HG03108 (cell line): Measurements from ENCODE around the gene STYXL2.

Experiments
- ATAC-seq: cut with Tn5 transposase; IDR thresholded peaks from one replicate; pipeline ENCODE4 v1.9.1; 2021; ENCODE audit warnings: moderate library complexity; ENCODE audit not compliant: unreplicated experiment

Gene STYXL2

GRCh38 chr1:167093846-167094516 is at the start of gene STYXL2:
STYXL2 (plus strand) TSS chr1:167094075; CDS start chr1:167094850, 775 bp downstream.
- ATAC-seq = no peak

DNA sequence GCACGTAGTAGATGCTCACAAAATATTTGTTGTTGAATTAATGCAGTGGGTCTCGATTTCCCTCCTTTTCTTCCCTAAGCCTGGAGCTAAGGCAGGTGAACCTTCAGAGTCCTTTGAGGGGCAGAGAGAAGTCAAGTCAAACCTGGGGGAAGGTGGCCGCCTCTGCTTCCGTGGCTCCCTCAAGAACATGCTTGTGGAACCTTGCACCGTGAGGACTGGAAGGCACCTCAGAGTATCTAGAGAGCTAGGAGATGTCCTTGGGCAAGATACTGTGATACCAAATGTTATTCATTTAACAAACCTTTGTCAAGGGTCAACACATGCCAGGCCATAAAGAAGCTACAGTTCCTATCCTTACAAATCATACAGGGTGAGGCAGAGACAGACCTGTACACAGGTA is 42.0 kb upstream of the STYXL2 start:
- no peak for ATAC-seq

DNA sequence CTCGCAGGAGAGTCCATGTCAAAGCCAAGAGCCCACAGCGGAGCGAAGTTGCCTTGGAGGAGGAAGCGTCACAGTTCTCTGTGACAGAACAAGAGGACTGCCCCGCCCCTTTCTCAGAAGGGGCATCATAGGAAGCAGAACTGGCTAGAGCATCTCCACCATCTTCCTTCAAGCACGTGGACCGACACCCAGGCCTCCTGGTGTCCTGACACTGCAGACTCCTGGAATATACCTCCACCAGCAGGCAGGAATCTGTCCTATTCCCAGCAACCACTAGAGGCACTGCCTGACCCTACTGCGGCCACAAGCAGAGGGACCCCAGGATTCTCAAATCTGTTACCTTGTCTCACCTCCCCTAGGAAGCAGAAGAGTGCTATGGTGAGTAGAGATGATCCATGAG is 41.5 kb upstream of the STYXL2 start:
- no peak for ATAC-seq

DNA sequence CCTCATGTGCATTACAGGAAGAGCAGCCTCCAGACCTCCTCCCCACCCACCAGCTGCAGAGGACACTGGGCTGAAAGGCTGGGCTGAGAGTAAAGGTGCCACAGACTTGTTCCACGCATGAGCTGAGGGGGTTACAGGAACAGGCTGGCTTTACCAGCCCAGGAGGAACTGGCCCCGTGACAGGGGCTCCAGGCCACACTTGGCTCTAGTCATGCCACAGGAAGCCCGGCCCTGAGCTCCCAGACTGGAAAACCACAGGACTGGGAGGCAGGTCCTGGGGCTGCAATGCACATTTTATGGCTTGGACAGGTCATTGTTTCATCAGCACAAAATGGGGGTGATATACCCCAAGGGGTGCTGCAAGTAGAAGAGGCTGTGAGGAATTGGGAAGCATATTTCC is 39.3 kb upstream of the STYXL2 start:
- ATAC-seq = no peak

DNA sequence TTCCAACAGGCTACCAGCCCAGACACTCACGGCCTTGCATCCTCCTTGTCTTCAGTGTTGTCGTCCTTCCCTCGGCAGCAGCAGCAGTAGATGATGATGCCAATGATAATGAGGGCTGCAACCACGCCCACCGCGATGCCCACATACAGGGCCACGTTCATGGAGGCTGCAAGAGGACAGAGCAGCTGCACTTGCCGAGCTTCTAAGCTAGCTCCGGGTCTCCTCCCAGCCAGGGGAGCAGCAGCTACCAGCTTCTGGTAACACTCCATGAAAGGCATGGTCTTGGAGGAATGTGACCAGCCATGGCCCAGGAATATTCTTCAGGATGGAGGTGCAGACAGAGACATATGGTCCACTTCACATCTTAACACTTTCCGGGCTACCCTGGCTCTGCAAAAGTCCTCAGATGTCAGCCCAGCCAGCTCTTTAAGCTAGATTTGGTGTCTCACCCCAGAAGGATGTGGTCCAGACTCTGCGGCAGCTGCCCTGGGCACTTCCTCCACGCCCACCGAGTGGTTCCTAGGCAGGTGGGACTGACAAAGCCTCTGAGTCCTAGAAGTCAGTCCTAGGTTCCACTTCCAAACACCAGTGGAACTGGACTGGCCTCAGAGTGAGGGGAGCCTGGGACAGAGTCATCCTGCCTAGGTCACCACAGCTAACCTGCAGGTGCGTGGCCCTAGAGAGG is 38.8 kb upstream of the STYXL2 start:
- no peak for ATAC-seq

DNA sequence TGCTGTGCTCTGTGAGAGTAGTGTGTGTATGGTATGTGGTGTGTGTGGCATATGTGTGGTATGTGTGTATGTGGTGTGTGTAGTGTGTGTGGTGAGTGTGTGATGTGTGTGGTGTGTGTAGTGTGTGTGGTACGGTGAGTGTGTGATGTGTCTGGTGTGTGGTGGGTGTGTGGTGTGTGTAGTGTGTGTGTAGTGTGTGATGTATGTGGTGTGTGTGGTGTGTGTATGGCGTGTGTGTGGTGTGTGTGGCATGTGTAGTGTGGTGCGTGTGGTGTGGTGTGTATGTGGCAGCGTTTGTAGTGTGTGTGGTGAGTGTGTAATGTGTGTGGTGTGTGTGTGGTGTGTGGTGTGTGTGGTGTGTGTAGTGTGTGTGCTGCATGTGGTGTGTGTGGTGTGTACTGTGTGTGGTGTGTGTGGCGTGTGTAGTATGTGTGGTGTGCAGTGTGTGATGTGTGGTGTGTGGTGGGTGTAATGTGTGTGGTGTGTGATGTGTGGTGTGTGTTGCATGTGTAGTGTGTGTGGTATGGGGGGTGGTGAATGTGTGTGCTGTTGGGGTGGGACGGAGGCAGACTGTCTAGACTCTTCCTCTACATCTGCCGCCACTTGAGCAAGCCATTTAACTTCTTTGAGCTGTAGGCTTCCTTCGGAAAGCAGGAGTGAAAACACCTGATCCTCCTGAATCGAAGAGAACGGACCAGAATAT is 37.2 kb upstream of the STYXL2 start:
- ATAC-seq = no peak

DNA sequence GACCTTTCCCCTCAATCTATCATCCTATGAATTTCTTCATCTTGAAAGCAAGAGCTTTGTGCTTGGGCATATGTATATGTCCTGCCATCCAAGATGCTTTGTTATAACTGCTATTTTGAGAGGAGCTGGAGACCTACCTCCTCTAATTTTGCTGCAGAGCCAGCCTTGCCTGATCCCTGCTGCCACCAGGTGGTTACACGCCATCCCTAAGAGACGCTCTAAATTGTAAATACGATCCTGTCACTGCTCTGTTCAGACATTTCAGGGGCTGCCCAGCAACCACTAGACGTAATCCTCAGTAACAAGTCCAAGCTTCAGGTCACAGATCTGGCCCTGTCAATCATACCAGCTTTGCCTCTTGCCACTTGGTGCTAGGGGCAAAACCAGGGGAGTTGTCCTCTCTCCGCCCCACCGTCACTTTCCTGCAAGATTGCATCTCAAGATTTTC is 36.6 kb upstream of the STYXL2 start:
- ATAC-seq = peak; percentile 66

DNA sequence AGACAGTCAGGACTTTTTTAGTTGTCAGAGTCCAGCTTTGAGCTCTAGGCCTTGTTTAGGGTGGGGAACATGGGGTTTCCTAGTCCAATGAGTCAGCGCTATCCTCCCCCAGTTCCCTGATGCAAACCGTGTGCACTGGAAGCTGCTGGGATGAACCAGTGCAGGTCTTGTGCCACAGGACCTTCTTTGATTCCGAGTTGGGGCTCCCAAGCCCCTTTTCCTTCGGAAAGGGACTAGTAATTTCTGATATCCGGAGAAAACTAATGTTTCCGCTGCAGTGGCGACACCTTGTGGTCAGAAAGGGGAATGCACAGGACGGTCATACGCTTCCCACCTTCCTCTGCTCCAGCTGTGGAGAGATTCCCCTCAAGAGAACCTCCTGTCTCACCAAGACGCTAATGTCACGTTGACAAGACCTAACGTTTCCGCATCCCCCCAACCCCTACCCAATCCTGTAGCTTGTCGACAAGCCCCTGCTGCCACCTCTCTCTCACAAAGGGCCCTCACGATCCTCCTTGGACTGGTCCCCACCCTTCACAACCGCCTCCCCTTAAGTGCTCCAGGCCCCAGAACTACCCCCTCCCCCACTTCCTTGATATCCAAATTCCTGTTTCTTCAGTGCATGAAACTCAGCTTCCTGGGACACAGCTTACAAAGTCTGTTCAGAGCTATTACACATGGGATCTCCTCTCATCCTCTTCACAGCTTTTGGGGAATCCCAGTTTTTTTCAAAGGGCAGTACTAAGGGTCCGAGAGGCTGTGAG is 34.6 kb upstream of the STYXL2 start:
- ATAC-seq = no peak

DNA sequence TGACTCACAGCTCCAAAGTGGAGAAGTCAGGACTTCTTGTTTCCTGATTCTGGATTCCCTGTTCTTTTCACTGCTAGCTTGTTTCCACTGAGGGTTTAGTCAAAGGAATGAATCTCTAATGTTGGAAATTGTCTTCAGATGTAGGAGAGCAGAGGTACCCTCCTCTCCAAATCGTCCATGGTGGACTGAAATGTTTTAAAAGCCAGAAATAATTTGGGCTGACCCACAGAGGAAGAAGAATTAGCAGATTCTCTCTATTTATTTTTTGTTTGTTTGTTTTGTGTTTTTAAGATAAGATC is 34.1 kb upstream of the STYXL2 start:
- no peak for ATAC-seq

GRCh38 chr1:167060141-167061072 is 33.5 kb upstream of the STYXL2 start:
- ATAC-seq = no peak

- ATAC-seq = no peak
Measured at GRCh38 chr1:167061073-167061464, 32.8 kb upstream of the STYXL2 start.

DNA sequence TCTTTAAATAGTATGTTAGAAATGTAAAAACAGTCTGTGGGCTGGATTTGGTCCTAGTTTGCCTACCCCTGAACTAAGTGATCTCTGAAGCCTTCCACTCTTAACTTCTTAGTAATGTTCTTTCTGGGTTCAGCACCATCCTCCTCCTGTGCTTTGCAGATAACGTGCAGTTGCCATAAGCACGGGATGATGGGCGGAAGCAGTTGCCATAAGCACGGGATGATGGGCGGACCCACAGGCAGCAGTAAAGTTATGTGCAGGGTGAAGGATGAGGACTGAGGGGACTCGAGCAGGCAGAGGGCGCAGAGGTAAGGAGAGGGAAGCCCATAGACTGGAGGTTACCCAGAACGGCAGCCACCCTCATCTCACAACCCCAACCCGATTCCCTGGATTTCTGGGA is 29.3 kb upstream of the STYXL2 start:
- no peak for ATAC-seq

DNA sequence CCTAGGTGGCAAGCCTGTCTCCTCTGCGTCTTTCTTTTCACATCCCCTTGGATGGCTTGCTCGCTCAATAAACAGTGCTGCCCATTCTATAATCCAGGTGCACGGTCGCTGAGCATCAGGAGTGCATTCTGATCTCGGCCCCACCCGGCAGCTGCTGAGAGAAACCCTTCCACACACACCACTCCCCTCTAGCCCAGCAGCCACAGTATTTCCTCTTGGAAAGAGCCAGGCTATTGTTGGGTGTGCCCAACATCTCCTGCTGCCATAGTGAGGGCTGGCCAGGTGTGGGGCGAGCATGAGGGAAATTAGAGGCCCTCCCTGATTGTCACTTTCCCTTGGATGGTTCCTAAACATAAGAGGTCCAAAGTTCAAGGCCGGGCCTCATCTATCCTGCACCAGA is 28.4 kb upstream of the STYXL2 start:
- no peak for ATAC-seq

DNA sequence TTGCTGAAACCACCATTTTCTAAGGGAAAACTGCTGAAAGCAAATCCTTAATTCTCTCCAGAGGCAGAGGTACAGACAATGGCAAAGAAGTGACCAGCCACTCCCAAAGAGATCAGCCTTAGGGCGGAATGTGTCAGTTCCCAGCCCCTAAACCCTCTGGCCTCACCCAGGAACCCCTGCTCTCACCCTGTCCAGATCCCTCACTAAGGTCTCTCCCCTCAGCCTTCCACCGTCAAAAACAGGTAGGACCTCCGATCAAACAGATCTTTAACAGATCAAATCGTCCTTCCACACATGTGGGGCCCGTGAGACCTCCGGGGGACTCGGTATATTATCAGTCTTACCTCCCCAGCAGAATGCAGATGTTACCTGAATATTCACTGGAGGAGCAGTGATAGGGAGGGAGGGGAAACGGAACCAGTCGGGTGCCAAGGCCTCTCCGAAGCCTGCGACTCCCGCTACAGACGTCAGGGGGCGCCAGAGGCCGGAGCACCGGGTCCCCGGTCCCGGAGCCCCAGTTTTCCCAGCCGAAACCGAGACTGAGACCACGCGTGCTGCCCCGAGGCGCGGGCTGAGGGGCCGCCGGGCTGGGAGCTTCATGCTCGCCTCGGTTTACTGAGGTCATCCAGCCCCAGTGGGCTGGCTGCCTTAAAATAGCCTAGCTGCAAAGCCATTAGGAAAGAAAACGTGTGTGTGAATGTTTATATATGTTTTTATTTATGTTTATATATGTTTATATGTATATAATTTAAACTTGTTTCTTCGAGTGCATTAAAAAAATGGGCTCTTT is 27.3 kb upstream of the STYXL2 start:
- ATAC-seq = no peak

- ATAC-seq = no peak
Measured at GRCh38 chr1:167067904-167068303, 26.0 kb upstream of the STYXL2 start.

GRCh38 chr1:167068761-167069160 is 25.1 kb upstream of the STYXL2 start:
- ATAC-seq = no peak

DNA sequence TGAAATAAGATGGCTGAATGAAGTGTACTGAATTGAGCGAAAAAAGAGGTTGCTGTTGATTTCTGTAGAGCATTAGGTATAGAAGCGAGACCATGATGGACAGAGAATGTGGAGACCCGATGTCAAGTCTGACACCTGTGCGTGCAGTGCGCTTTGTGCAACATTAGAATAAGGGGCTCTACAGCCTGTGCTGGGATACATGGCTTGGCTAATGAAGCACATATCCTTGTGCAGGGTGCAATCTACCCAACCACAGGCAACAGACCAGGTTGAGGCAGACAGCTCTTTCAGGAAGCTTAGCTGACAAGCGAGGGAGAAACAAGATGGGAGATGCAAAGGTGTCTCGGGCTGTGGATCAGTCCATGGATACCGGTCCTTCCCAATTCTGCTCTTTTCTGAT is 22.6 kb upstream of the STYXL2 start:
- no peak for ATAC-seq

GRCh38 chr1:167076136-167076710 is 17.7 kb upstream of the STYXL2 start:
- no peak for ATAC-seq

- ATAC-seq = no peak
Measured at GRCh38 chr1:167077128-167077867, 16.6 kb upstream of the STYXL2 start.
